NK-92 treated with Interleukin-12 subunit alpha and Interleukin-12 subunit beta, amount 100 ng/mL, for 24 hours (cell line): ENCODE results near the gene MYH15.

Experiments used
- DNase-seq: peaks from one replicate; lab custom pipeline; 2025; lab: John Stamatoyannopoulos, UW

Gene MYH15

DNA sequence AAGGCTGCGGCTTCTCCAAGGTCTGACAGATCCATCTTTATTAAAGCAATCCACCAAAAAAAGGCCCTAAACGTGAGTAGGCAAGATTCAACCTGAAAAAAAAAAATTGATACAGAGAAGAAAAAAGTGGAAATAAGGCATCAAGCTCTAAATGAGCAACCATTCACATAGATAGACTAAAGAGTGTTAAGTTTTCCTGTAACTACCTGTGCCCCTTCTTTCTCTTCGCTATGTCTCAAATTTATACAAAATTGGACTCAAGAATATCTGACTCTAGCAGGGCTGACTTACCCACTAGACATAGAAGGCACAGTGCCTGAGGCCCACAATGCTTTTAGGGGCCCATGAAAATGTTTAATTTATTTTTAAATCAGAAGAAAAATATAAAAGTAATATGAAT is at the start of gene MYH15:
Gene MYH15 (minus strand): TSS at position 101 of the 400 bp plus-strand sequence. CDS start 66 bp downstream, at position 35.
- DNase-seq = no peak

DNA sequence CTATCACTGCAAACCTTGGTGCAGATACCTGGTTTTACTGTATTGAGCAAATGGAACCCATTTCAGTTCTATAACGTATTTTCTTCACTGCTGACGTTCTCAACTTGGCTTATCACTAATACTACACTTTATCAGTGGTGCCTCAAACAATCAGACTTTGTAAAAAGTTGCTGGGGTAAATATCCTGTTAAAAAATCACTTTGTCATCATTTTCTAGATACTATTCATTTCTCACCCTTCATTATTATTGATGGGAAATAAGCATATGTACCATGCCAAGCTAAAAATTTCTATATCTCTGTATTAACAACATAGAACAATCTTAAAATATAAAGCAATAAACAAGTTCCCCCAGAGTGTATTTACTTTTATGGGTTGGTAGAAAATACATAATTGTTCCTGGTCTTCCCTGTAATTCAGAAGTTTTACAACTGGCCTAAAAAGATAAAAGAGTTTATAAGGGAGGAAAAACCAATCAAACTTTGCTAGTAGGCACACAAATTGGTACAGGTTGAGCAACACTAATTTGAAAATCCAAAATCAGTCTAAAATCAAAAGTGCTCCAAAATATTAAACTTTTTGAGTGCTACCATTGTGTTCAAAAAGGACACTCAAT is 45.7 kb upstream of the MYH15 start:
- DNase-seq = no peak

DNA sequence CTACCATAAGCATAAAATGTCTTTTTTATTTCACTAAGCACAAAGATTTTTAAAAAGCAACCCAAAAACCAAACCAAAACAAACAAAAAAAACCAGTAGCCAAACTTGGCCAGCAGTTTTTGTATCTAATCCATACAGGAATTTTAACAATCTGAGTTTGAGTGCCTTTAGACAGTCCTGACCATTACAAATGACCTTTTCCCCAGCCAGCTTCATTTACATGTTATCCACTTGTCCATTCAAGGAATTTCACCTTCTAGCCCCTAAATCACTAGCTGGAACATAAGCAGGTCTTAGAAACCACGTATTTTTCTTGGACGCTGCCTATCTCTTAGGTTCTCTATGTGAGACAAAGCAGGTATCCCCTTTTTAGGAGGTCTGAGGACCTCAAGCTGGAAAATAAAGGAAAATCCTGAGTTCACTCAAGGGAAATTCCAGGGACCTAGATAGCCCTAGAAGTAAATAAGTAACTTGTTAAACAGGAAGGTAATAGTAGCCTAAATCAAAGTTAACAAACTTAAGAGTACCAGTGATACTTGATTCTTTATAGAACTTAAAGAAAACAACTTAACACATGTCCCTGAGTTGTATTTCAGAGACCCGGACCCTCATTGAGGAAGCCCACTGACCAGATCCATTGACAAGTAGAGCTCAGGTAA is 44.6 kb upstream of the MYH15 start:
- DNase-seq = no peak

DNA sequence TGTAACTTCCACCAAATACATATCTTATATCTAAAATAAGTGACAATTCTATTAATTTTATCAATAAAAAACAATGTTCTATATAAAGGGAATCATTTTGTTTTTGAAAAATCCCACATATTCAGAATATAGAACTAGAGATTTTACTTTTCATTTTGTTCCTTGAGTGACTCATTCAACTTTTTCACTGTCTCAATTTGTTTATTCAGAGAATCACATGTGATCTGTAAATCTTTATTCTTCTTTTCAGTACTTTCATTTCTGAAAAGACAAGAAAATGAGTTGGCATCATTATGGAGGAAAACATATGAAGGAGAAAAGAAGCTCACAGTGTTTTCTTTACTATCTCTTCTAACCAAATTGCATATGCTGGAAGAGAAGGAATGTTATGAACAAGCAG is 43.8 kb upstream of the MYH15 start:
- DNase-seq = no peak

DNA sequence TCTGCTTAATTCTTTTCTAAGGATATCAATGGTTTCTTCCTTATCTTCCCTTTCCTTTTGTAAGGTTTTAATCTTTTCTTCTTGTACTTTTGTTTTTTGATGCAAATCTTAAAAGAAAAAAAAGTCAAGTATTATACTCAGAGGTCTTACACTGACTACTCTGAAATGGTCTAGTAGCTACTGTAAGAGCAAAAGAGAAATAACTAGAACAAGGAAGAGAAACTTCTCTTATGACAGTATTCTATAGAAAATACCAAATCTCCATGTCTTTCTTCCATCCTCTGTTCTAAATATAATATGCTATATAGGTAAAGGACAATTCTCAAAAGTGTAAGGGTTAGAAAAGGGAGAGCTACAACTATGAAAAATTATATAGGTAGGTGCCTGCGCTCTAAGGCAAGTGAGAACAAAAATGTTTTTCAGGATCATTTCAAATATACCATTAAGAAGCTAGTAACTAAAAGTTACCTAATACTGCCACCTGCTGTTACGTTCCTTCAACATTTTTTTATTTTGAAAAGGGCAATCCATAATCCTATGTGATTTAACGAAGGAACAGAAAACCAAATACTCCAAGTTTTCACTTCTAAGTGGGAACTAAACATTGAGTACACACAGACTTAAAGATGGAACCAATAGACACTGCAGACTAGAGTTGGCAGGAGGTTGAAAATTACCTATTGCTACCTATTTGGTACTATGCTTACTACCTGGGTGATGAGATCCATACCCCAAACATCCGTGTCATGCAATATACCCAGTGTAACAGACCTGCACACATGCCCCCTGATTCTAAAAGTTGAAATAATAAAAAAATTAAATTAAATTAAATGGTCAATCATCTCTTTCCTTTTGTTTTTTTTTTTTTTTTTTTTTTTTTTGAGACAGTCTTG is 42.1 kb upstream of the MYH15 start:
- DNase-seq = no peak

DNA sequence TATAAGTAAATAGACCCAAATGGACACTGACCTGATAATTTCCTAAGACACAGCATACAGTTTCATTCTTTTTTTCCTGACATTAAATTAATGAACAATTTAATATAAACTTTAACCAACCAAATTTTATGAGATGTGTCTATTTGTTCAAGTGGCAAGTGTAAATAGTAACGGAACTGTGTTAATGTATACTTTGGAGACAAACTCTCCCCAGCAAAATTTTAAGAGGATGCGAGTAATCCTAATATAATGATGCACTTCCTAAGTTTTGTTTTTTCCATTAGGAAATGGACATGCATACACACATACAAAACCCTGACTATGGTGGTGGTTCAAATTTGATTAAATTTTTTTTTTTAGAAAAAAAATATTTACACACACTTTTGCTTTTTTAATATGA is 38.5 kb upstream of the MYH15 start:
- no peak for DNase-seq

DNA sequence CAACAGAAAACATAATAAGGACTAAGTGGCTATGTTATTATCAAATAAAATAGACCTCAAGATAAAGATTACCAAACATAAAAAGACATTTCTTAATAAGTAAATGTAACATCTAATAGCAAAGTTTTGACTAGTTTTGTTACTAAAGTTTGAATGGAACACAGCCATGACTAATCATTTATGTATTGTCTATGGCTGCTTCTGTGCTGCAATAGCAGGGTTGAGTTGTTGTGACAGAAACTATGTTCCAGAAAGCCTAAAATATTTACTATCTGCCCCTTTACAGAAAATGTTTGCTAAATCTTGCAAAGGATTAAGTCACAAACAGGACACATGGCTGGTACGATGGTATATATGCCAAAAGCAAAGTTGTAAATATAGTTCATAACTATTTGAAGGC is 37.9 kb upstream of the MYH15 start:
- DNase-seq = no peak

DNA sequence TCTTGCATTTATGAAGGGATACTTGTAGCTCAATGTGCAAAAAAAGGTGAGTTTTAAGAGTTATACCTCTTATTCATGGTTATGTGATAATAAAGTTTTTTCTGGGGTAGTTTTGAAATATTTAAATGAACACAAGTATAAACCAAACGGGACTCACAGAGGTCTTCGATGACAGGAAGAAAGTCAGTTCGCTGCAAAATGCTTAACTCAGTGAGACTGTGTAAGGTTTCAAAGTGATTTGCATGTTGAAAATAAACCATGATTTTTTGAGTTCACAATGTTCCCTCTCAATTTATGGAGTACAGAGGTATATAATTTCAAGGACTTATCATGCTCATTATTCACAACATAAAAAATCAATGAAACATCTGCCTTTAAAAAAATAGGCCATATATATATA is 36.3 kb upstream of the MYH15 start:
- DNase-seq = no peak

DNA sequence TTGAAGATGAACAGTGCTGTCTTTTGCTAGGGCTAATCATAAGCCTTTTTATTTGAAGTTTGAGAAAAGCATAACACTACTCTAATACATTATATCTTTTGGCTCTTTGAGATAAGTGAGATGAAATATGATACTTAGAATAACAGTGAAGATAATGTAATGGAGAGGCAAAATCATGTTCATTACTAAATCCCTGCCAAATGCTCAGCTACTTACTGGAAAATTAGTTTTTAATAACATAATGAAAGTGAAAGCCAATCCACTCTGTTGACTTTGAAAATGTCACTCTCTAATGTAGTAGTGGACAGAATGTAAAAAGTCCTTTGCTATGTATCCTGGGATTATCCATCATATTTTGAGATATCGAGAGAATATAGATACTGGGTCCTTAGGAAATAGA is 35.9 kb upstream of the MYH15 start:
- DNase-seq = no peak

DNA sequence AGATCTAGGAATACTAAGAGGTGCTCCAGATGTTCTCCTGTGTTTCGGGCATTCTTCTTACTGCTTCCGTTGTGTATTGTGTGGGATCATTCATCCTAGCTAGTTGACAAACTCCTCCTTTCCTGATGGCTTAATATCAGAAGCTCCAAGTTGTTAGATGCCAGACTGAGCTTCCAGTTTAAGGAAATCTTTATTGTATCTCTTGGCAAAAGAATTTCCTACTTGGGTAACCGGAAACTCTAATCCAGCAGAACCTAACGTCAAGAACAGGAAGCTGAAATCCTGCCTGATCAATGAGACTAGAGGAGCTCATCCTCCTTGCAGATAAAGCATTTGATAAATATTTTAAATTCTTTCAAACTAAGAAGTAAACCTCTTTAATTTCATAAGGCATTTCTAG is 27.7 kb upstream of the MYH15 start:
- DNase-seq = no peak

DNA sequence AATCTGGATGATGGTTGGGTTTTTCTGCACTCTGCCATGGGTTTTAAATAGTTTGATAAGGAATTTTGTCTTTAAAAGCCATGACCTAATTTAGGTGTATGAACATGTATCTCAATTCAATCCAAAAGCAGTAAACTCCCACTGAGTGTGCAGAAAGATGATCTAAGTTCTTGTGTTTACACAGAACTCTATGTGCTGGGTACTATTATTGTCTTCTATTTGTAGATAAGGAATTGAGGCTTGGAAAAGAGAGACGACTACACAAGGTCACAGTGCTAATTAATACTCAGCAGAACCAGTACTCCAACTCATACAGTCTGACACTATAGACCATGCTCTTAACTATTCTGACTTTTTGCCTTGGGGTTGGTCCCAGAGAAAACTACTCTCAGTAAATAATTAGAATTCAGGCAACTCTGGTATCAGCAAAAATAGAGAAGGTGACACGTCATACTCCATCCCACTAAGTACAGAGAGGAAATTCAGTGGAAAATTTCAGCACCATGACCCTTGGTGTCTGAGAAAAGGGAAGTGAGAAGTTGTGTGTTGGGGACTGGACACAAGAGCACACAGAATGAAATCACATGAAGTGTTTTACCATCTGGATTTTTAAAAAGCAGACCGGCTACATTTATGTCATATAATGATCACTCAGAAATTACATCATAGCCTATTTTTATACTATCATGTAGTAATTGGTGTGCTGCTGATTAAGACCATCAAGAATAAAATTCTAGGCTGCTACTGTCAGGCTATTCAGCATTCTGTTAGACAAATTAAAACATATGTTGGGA is 18.3 kb upstream of the MYH15 start:
- DNase-seq = no peak

DNA sequence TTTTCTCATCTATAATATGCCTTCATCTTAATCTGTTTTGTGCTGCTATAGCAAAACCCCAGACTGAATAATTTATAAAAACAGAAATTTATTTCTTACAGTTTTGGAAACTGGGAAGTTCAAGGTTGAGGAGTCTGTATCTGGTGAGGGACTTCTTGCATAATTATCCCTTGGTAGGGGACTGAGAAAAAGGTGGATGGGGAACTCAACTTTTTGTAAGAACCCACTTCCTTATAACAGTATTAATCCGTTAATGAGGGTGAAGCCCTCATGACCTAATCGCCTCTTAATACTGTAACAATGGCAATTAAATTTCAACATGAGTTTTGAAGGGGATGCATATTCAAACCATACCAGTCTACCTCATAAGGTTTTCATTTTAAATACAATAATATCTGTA is 17.4 kb upstream of the MYH15 start:
- DNase-seq = no peak

DNA sequence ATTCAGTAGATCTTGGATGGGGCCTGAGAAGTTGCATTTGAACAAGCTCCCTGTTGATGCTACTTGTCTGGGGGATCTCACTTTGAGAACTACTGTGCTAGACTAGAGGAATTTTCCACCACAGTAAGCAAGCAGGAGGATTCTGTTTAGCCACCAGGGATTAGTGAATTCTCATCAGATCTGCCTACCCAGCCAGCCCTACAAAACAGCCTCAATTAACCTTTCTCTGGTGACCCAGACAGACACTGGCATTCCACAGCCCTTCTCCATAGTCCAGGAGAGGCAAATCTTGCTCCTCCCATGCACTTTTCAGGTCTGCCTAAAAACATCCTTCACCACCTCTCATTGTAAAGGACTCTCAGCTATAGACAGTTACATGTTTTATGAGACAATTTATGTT is 16.7 kb upstream of the MYH15 start:
- DNase-seq = no peak

DNA sequence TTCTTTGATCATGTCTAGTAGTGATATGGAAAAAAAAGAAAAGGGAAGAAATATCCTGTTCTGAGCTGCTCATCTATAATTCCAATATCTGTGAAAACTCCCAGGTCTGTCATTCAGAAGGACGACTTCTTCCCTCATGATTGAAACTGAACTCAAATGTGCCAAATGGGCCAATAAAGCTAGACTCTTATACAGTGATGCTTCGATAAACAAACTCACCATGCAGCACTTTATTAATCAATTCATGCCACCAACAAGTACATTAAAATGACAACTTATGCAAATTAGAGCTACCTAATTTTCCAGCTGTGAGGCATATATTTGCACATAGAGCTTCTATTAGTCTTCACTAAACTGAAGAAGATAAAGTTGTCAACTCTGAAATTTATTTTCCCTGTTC is 15.6 kb upstream of the MYH15 start:
- no peak for DNase-seq

DNA sequence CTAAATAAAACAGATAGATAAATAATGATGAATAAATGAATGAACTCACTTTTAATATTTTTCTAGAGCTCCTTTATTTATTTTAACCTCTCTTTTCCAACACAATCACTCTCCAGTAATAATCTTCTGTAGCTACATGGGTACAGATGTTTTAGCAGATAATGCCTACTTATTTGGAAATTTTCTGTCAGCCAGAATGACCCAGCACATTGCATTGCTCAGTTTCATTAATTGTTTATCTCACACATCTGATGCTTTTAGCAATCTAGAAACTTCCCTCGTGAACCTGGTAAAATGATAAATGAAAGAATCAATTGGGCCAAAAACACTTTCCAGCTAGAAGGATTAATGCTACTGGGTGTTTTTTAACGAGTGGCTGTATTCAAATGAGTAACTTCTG is 14.9 kb upstream of the MYH15 start:
- no peak for DNase-seq

DNA sequence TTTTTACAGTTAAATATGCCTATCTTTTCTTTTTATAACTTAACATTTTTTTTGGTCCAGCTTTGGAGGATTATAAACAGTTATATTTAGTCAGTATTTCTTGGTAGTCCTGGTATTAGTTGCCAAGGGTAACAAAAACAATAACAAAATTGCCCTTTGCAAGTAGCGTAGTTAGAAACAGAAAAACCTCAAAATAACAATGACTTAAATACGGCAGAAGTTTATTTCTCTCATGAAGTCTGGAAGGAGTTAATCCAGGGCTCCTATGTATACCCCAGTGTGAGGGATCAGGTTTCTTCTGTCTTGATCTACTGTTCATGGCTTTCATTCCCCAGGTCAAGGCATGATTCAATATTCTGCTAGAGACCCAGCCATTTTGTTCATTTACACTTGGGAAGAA is 14.1 kb upstream of the MYH15 start:
- DNase-seq = no peak

DNA sequence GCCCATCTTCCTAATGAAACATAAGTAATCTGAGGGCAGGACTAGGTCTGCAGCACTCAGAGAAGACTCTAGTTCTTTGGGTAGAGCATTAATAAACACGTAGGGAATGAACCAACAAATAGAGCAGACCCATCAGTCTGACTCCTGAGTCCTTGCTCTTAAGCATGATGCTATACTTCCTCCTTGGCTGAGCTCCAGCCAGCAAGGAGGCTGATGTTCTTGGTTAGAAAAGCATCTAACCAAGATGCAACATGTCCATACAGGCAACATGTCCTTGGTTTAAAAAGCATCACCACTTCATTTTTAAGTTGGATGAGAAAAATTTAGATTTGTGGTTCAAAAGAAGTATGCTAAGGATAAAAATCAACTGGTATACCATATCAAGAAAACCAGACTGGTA is 8.5 kb upstream of the MYH15 start:
- no peak for DNase-seq

DNA sequence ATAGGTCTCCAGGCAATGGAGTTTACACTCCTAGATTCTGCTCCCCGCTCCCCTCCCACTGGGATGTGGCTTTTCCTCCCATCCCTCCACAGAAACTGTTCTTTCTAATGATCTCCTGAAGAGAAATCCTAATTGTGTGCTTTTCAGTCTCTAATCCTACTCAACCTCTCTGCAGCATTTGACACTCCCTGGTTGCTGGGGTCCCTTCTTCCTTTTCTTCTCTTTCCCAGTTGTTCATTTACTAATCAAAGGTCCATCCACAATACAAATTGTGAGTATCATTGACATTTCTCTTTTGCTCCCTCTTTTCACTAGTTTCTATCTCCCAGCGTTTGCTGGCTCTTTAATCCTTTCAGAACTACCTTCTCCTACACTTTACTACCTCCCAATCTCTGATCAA is 6.5 kb upstream of the MYH15 start:
- DNase-seq = no peak

DNA sequence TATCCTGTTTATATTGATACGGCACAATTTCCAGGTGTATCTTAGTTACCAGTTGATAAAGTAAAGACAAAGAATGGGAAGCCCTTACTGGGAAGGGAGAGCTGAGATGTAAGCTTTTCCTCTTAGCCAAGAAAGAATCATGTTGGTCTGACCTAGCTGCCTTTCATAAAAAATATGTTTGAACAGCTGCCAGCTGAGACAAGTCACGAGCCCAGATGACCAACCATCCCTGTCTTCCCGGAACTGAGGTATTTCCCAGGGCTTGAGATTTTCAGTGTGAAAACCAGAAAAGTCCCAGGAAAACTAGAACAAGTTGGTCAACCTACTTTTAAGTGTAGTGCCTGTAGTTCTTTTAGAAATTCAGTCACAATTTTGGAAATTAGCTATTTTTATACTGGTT is 3.6 kb upstream of the MYH15 start:
- DNase-seq = no peak

DNA sequence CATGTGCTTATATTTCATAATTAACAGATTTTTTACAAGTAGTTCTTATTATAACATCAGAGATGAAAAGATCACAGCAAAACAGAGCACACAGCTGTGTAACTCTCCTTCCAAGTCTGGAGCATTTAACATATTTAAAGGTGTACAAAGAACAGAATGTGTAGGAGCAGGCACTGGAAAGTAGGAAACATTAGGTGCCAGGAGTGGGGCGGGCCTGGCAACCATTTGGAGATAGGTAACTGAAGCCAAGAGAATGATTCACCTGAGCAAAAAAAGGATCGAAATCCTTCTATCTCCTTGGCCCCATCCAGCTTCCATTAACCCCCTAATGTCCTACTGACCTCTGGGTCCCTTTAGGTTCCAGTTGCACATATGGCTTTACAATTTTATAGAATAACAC is 2.3 kb upstream of the MYH15 start:
- no peak for DNase-seq

DNA sequence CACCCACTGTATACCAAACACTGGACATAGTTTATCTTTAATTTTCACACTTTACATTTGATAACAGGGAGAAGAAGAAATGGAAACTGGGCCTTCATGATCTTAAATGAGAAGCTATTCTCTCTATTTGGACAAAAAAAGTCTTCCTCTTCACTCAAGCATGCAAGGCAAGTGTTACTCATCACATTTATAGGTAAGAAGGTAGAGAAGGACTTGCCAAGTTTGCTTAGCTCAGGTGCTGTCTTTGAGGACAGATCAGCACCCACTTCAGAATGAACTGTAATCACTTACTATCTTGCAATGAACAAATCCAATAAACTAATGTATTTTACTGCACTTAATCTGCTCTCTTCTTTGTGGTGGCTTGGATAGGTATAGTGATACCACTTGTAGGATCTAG is 1.1 kb upstream of the MYH15 start:
- DNase-seq = no peak

DNA sequence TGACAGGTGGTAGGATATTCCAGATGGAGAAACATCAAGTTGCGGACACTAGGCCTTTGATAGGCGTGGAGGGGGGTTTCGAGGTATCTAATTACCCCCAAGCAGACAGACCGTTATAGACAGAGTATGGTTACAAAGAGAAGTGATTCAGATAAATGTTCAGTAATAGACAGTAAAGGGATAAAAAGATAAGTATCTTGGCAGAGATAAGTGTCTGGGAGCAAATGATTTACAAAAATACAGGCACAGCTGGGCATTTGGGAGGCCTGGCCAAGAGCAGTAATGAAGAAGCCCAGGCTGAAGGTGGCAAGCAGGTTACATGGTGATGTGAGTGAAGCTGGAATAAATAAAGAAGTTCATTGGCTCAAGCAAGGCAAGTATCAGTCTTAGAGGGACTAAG is 659 bp upstream of the MYH15 start:
- no peak for DNase-seq
